ENCODE measurements around the gene MAP3K20. TPM values are rescaled to one million over a fixed set of nuclear protein-coding genes. Genes with fewer than 3 reads are reported as not detected.
"Not testable (repeated sequence)": the region's sequence is repeated elsewhere in the genome, so short reads cannot be mapped to it uniquely, and the experiment has no call there.

The MAP3K20 gene
- total and polyA plus RNA-seq, 2 of the 8 experiments (the other 6 are each of a cell fraction or from before 2014, with no cell fraction given) = 3.1 to 11.1 TPM

GRCh38 chr2:173262356-173262755 lies 186.7 kb downstream of the MAP3K20 start:
- H3K4ac ChIP-seq (replicated peaks; ENCODE audit: insufficient read length, low read depth, low read length); H4K5ac ChIP-seq (ENCODE audit: insufficient read length, low read depth, low read length); H3K27ac ChIP-seq (ENCODE audit: low read depth, low read length); H3K79me2 ChIP-seq (ENCODE audit: control insufficient read depth in 1 of 2, insufficient read depth in 2 of 2, low read length in 2 of 2); H4K8ac ChIP-seq (ENCODE audit: extremely low read depth, insufficient read depth, low read length); H3K4me3 ChIP-seq (ENCODE audit: extremely low read depth in 1 of 4, insufficient read depth in 2 of 4, low read depth in 3 of 4, low read length in 4 of 4); H2BK5ac ChIP-seq (ENCODE audit: low read depth, low read length); H3K27me3 ChIP-seq (replicated peaks in 1 of 4; ENCODE audit: control insufficient read depth in 3 of 4, extremely low read depth in 1 of 4, insufficient read depth in 3 of 4, low read length in 3 of 4); H2BK15ac ChIP-seq (ENCODE audit: low read length); H3K23ac ChIP-seq (ENCODE audit: insufficient read length); H3K56ac ChIP-seq (replicated peaks; ENCODE audit: insufficient read length, low read depth, low read length); H3K36me3 ChIP-seq (ENCODE audit: control insufficient read depth in 2 of 4, insufficient read depth in 4 of 4, low read length in 3 of 4); H4K91ac ChIP-seq (replicated peaks; ENCODE audit: insufficient read length, low read length); DNase-seq (ENCODE audit: low read depth in 1 of 2, low spot score in 2 of 2); H3K14ac ChIP-seq (ENCODE audit: insufficient read length); H3K9ac ChIP-seq (replicated peaks in 1 of 4; ENCODE audit: extremely low read depth in 1 of 4, low read depth in 3 of 4, low read length in 3 of 4); H3K23me2 ChIP-seq (ENCODE audit: low read depth, low read length); H3K4me1 ChIP-seq (replicated peaks in 1 of 4; ENCODE audit: control insufficient read depth in 3 of 4, insufficient read depth in 4 of 4, low read length in 3 of 4); H2BK120ac ChIP-seq (replicated peaks; ENCODE audit: low read depth, low read length); H3K79me1 ChIP-seq (ENCODE audit: low read depth, low read length); H3K9me3 ChIP-seq (ENCODE audit: insufficient read depth in 2 of 2, low read depth in 1 of 2, low read length in 1 of 2); FAIRE-seq; H3K4me2 ChIP-seq (ENCODE audit: insufficient read depth in 1 of 2, low read depth in 2 of 2, low read length in 2 of 2); H4K20me1 ChIP-seq (replicated peaks in 1 of 2; ENCODE audit: control insufficient read depth in 1 of 2, insufficient read depth in 2 of 2, low read length in 2 of 2); H2AK5ac ChIP-seq (ENCODE audit: low read depth, low read length); POLR2A ChIA-PET (ENCODE audit: partially characterized antibody); H2BK12ac ChIP-seq (ENCODE audit: low read depth, low read length); H2AFZ ChIP-seq (ENCODE audit: low read length); H3K18ac ChIP-seq (ENCODE audit: extremely low read depth, low read length): not testable (repeated sequence)
- H2BK20ac ChIP-seq (ENCODE audit: low read length) = 0 out of 2 replicates have a peak overlapping the region, but pooled peaks have one; percentile 52
- CTCF ChIA-PET (ENCODE audit: partially characterized antibody) = interaction anchor here (0.6 kb wide), 1 partner anchor 1196 kb away, joined by 6 read pairs; no protein-coding TSS in a partner anchor
- WGBS, 2 experiments (ENCODE audit: extremely low coverage in 1 of 2, insufficient coverage in 1 of 2, insufficient read length in 1 of 2, insufficient replicate concordance in 2 of 2, low coverage in 1 of 2, low lambda C conversion rate in 2 of 2, missing lambda C conversion rate in 1 of 2) = 89% methylated on average over 5 of the region's 5 CpGs; no CpG with 5 or more reads in 1 of the 2 experiments

Data from H1 (cell line).